CD1c-positive myeloid dendritic cell (primary cell): ENCODE measurements around the gene CCDC102B.
"Not testable (repeated sequence)": the region's sequence is repeated elsewhere in the genome, so short reads cannot be mapped to it uniquely, and the experiment has no call there.

Experiments used
- DNase-seq: peaks from one replicate; pipeline ENCODE4 v3.0.0-alpha.2; 2016; ENCODE audit errors: extremely low spot score

CCDC102B gene

GRCh38 chr18:68830256-68831045, 32.6 kb downstream of the CCDC102B start:
- no peak for DNase-seq

DNA sequence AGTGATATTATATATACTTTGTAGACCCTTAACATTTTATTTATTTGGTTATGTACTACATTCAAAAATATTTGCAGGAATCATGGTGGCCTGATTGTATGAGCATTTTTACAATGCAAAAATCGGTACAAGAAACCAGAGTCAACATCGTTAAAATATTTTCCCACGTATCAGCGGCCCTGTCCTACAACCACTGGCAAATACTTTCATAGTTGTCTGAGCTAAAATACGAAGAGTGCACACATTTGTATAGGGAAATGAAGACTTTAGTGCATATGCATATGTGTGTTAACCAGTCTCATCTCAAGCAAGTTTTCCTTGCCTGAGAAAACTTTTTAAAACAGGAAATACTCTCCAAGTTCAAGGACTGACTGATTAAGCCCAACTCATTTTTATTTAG, 35.9 kb downstream of the CCDC102B start:
- DNase-seq, result no peak

DNA sequence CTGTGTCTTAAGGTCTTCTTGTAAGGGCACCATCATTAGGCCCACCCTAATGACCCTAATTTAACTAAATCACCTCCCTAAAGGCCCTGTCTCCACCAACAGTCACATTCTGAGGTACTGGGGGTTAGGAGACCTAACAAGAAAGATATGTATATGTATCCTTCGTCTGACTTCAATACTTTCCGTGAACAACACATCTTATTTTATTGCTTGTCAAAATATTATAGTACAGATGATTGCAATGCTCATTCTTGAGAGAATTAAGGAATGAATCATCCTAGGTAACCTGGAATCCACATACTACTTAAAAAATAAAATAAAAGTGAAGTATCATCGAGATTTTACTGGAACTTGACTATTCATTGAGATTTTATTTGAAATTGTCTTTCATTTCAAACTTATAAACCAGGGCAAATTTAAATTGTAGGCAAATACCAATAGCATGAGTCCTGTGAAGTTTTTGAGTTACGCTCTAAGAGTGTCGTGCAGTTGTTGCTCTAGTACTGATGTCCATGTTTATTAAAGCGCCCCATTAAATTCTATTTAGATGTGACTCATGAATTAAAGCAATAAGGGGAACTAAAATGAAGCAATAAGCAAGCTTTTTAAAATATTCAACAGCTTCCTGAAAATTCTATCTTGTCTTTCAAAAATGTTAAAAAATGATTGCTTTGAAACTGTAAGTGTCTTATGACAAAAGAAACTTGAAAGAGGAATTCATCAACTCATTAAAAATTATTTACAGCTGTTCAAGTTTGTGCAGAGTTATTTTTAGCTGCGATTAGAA, 40.0 kb downstream of the CCDC102B start:
- peak; percentile 76 for DNase-seq

DNA sequence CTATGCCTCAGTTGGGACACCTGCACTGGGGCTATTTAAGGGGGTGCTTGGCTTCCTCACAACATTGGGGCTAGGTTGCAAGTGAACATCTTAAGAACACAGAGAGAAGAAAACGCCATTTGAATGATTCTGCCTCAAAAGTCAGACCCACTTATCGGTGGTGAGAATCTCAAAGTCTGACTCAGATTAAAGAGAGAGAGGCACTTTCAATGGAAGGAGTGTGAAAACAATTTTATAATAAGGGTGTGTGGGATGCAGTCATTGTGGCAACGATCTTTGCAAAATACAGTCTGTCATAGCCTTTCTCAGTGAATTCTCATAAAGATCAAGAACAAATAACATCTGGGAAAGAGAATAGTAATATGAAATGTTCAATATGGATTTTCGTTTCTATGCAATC, 41.8 kb downstream of the CCDC102B start:
- no peak for DNase-seq

GRCh38 chr18:68840554-68841263, 42.8 kb downstream of the CCDC102B start:
- DNase-seq, result peak; percentile 94

DNA sequence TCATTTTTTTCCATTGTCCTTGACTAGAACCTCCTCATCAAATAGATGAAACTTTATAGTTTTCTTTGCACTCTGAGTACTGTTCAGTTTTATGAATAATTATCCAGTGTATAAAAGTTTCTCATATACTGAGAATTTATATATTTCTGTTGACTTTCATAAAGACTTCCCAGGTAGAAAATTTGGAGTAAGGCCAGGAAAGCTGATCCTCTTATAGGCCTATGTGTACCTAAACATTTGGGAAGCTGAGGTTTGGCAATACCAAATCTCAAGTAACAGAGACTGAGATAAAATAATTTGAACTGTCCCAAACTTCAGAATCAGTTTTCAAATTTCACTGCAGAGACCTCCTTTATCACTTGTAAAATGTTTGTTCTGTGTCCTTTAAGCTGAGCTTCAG, 43.4 kb downstream of the CCDC102B start:
- DNase-seq, result no peak

- no peak for DNase-seq
Observed at GRCh38 chr18:68842951-68843350, 45.1 kb downstream of the CCDC102B start.

DNA sequence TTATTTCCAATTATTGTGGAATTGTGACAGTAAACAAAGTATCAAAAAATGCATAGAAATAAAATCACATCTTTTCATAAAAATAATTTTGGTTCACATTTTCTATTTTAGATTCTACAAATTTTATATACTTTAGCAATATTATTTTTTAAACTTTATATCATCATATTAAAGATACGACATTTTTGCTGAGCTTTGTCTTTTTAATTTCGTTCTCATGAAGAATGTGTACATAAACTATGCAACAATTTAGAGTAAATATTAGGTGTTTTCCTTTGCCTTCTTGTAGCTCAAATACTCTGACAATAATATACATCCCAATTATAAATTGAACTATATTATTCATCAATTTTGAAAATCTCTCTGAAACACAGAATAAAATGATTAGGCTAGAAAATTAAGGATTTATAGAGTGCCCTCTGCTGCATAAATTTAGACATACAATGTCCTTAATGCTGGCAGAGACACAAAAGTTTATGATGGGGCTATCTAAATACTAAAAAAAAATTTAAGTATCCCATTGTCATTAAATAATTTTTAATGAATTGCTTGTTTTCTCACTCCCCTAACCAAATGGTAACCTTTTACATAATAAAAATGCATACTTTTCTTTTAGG, 45.7 kb downstream of the CCDC102B start:
- DNase-seq, result no peak

- DNase-seq, result peak; percentile 52
Observed at GRCh38 chr18:68847219-68847837, 49.4 kb downstream of the CCDC102B start.

DNA sequence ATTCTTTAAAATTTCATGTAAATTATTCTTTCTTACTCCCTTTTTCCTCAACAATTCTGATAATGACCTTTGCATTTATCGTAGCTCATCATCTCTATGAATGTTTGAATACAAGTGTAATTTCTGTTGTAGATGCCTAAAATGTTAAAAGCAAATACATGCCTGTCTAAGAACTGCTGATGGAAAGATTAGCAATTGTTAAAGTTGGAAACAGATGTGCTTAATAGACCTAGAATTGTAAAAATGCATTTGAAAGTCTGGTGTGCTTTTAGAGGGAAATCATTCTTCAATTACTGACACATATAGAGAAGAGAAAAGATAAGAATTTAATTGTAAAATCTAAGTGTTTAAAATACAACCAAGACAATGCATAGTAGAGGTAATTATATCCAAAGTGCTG, 50.4 kb downstream of the CCDC102B start:
- DNase-seq, result no peak

DNA sequence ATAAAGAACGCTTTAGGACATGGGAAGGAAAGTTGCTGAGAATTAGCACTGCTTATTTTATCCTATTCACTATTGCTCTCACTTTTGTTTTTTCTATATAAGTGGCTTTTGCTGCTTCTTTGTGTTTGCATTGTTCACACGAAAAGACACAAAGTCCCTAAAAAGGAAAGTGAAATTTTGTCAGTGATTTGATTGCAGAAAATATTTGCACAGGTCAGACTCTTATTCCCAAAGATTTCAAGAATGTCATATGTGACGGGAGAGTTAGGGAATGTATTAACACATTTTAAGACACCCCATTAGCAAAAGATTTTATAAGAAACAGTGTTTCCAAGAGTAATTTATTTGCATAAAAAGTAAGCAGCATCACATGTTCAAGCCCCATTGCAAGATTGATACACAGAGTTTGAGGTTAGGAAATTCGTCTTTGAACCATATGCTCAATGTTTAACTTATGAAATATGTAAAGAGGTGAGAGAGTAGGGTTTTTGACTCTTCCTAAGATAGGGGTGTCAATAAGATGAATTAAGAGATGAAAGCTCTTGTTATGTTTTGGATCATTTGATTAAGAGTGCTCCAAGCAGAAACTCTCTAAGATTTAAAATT, 57.0 kb downstream of the CCDC102B start:
- no peak for DNase-seq

DNA sequence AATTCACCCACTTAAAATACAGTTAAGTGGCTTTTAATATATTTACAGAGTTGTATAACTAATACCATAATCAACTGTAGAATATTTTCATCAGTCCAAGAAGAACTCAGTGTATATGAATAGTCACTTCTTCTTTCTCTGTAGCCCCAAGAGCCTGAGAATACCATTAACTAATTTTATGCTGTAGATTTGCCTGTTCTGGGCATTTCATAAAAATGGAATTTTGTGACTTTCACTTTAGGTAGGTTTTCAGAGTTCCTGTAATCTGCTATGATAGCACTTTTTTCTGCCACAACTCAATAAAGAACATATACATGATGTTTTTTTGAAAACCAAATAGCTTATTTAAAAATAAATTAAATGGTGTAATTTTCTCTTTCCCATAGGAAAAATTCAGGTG, 57.6 kb downstream of the CCDC102B start:
- no peak for DNase-seq

DNA sequence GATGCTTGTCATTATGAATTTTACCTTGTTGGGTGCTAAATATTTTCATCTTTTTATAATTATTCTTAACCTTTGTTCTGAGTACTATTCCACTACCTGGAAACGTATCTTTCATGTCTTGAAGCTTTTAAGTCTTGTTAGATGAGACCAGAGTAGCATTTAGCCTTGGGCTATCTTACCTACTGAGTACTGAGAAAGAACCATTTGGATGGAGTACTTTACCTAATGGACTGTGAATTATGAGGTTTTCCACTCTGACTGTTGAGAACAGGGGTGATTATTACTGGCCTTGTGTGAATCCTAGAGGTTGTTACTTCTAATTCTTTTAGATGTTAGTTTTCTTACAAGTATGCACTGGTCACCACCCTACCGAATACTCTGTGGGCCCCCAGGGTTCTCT, 63.5 kb downstream of the CCDC102B start:
- no peak for DNase-seq

DNA sequence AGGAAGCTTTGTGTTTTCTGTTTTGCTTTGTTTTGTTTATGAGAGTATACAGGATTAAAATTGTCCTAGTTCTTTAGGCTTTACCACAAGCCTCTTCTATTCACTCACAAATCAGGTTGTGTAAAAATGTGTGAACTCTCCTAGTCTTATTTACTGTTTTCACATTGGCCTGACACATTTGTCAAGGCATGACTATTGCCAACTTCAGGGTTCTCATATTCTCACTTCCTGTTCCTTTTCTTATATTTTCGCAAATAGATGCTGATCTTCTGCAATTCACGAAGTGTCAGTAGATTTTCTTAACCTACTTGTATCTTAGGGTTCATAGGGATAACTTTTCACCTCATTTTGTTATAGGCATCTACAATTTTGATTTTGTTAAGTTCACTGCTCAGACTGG, 67.1 kb downstream of the CCDC102B start:
- DNase-seq, result peak; percentile 60

- DNase-seq, result no peak
Observed at GRCh38 chr18:68865503-68865902, 67.6 kb downstream of the CCDC102B start.

DNA sequence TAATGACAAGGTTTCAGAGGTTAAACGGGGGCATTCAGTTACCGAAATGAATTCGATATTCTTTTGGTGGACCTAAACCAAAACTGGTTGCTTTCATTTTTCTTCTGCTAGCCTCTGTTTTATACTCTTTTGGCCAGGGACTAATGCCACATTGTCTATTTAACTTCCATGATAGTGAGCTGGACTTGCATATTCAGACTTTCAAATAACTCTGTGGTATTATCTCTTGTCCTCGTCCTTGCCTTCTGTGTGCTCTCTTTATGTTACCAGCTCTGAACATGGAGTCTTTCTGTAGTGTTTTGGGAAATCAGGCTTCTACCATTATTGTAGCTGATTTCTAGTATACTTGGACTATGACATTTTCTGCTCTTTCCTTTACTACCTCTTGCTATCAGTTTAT, 75.1 kb downstream of the CCDC102B start:
- DNase-seq, result no peak

GRCh38 chr18:68874361-68874760, 76.5 kb downstream of the CCDC102B start:
- DNase-seq, result no peak

GRCh38 chr18:68879947-68880346, 82.1 kb downstream of the CCDC102B start:
- not testable (repeated sequence) for DNase-seq

DNA sequence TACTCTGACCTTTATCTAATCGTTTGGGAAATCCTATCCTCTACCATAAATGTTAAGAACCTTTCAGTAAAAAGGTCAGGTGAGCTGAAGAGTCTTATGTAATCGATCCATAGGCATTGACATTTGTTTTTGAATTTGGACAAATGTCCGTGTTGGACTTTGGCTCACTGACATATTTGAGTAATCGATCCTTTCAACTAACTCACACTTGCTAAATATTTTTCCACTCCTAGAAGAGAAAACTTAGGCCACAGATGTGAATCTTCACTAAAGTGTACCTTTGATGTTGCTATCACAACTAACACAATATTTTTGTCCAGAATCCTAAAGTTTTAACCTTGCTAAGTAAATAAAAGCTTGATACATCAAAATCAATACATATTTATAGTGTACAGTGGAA, 89.5 kb downstream of the CCDC102B start:
- DNase-seq, result no peak

DNA sequence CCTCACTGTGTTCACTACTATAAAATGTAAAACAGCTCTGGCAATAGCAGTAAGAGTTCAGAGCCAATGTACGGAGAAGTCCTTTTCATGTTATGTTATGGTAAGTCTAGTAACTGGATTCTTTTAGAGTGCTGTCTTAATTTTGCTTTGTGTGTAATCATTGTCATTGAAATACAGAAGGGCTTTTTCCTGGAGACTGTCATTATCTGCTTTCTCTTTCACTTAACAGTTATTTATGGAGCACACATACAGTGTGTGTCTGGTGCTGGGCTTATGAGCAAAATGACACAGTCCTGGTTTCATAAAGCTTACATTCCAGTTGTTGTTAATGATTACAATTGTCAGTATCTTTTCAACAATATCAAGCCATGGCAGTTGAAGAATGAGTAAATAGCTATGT, 95.5 kb downstream of the CCDC102B start:
- DNase-seq, result no peak

- no peak for DNase-seq
Observed at GRCh38 chr18:68897286-68897685, 99.4 kb downstream of the CCDC102B start.
